Endothelial cell of hepatic sinusoid (primary cell): ENCODE data around the gene TSPAN16.
"Not testable (repeated sequence)": the region's sequence is repeated elsewhere in the genome, so short reads cannot be mapped to it uniquely, and the experiment has no call there.

Experiments used
- in situ Hi-C: cut with HindIII; loops from 2 replicates; pipeline ENCODE4 v1.10.0; 2017; ENCODE audit warnings: low sequenced_read_pairs

The TSPAN16 gene

DNA sequence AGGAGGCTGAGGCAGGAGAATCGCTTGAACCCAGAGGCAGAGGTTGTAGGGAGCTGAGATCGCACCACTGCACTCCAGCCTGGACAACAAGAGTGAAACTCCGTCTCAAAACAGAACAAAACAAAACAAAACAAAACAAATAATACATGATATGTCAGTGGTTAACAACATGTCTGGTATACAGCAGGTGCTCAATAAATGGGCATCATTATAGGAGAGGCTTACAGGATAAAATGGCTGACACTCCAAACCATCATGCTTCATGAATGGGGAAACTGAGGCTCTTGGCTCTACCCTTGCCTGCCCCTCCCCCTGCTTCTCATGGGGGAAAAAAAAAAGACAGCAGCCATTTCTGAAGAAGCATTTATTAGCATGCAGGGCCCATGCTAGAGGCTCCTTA is 46.5 kb downstream of the TSPAN16 start:
- in situ Hi-C loops, result no loop called here

DNA sequence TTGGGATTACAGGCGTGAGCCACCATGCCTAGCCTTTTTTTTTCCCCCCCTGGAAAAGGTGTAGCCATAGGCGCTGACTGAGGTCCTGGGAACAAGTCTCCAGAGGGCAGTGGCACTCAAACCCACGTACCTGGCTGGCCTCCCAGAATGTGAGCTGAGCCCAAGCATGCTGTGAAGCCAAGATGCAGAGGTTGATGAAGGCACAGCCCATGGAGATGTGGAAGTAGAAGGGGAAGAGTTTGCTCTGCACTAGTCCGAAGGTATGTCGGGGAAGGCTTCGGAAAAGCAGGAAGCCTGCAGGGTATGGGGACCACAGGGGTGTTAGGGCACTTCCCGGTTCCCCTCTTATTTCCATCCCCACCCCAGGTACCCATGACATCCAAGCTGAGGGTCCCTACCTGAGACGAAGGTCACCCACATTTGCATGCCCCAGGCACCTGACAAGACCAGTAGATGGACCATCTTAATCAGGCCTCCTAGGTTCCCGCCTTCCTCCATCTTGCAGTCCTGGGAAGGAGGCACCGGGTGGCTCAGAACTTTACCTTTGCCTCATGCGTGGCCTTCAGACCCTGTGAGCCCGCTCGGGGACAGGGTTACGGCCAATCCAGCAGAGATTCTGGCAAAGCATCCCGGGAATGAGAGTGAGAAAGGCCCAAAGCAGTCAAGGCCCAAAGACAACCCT is 49.3 kb downstream of the TSPAN16 start:
- in situ Hi-C loops, result no loop called here

DNA sequence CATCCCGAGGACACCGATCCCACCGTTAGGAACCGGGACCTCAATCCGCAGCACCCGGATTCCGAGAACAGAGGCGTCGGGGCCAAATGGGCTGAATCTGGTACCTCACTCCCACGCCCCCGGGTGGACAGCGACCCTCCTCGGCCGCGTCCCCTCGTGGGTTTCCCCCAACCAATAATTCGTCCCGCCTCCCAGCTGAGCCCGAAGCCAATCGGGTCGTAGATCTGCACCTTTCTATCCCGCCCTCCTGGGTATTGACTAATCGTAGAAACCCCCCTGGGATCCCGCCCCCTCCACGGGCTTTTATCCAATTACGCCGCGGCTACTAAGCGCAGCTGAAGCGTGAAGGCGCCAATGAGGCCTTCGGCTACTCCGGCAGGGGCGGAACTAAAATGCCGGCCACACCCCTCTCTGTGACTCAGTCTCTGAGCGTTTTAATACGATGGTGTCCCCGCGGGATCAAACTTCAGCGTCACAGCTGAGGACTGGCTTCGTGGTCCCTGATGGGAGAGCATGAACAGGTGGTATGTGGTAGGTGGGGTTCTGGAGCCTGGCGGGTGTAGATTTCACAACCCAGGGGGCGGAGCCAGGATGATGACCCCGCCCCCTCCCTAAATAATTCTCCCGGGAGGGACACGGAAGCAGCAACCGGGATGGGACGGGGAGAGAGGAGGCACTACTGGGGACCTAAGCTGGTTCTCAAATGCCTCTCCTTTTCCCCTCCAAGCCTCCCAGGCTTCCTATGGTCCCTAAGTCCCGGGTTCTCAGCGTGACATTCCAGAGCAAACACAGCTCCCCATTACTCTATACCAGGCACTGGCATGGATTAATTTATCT is 50.4 kb downstream of the TSPAN16 start, which contains the start of the genes CCDC159 and TMEM205:
Gene CCDC159 (plus strand): TSS at position 416 of the 837 bp plus-strand sequence. CDS start 88 bp downstream, at position 504.
Gene TMEM205 (minus strand): TSS at position 165 of the 837 bp plus-strand sequence. CDS start 649 bp downstream, outside the sequence.
- in situ Hi-C loops, result no loop called here

DNA sequence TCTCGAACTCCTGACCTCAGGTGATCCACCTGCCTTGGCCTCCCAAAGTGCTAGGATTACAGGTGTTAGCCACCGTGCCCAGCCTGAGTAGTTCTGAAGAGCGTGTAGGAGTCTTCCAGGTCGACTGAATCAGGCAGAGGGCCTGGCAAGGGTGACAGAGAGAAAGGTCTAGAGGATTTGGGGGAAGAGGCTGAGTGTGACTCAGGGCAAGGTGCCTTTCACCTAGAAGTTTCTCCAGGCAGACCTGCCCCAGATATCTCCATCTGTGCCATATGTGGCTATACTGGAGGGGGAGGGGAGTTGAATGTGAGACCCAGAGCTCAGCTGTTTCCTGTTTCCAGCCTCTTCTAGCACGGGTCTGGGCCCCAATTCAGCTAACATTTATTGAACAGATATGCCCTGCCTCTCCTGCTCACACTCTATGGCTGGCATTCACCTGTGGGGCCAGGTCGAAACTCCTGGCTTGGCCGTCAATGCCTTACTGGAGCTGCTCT is 51.6 kb downstream of the TSPAN16 start:
- in situ Hi-C loops, result no loop called here

DNA sequence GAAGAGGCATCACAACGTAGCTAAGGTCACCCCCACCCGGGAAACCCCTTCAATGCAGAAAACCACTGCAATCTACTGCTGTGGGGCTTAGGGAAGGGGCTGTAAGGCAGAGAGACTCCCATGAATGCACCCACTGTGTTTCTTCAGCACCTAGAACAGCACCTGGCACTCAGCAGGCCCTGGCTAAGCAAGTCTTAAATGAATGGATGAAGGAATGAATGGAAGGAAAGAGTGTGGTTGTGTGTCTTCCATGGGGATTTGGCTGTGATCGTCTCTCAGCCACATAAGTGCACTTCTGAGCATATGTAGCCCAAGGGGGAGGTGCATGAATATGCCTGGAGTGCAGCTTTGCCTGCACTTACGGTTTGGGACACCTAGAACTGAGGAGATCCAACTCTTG is 53.2 kb downstream of the TSPAN16 start:
- in situ Hi-C loops, result no loop called here

DNA sequence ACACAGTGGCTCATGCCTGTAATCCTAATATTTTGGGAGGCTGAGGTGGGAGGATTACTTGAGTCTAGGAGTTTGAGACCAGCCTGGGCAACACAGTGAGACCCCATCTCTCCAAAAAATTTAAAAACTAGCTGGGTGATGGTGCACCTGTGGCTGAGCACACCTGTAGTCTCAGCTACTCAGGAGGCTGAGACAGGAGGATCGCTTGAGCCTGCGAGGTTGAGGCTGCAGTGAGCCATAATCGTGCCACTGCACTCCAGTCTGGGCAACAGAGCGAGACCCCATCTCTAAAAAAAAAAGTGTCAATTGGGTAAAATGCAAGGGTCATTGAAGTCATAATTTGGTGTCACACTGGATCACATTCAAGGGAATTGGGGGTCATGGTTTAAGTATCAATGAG is 58.1 kb downstream of the TSPAN16 start:
- in situ Hi-C loops, result not testable (repeated sequence)

DNA sequence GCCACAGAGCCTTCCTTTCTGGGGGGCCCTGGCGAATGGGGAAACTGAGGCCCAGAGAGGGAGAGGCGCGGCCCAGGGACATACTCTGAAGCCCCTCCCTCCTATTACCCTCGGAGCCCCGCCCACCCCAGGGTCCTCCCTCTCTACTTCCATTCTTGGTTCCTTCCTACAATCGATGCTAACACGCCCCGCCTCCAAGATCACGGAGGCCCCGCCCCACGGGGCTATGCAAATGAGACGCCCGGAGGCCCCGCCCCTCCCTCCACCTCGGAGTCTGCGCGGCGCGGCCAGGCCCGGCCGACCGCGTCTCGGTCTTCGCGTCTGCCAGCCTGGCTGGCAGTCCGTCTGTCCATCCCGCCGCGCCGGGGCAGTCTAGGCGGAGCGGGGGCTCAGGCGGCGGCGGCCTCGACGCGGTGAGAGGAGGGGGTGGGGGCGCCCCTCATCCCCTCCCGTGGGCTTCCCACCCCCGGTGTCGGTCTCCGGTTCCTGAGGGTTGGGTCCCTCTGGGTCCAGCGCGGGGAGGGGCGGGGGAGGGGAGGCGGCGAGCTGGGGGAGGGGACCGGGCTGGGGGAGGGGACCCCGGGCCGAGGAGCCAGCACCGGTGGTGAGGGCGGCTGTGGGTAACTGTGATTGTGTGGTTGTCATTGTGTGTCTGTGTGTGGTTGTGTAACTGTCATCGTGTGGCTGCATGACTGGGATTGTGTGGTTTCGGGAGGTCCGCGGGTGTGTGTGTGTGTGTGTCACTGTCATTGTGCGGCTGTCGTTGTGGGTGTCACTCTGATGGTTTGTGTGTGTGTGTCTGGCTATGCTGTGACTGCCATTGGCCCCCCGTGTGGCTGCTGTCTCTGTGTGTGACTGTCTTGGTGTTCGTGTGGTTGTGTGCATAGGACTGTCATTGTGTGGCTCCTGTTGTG is 59.5 kb downstream of the TSPAN16 start, which contains the start of gene PLPPR2:
Gene PLPPR2 (plus strand): TSS at position 273 of the 914 bp plus-strand sequence. CDS start 2,242 bp downstream, outside the sequence.
- in situ Hi-C loops, result no loop called here

DNA sequence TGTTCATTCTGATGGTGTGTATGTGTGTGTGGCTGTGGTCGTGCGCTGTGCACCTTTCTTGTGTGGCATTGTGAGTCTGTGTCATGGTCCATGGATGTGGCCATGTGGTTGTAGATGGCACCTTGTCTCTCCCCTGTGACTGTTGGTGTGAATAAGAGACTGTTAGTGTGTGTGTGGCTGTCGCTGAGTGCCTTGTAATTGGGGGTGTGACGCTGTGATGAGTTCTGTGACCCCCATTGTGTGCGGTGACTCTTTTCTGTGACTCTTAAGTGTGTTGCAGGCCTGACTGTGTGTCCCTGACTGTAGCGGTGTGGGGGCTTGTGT is 60.1 kb downstream of the TSPAN16 start:
- in situ Hi-C loops, result no loop called here

DNA sequence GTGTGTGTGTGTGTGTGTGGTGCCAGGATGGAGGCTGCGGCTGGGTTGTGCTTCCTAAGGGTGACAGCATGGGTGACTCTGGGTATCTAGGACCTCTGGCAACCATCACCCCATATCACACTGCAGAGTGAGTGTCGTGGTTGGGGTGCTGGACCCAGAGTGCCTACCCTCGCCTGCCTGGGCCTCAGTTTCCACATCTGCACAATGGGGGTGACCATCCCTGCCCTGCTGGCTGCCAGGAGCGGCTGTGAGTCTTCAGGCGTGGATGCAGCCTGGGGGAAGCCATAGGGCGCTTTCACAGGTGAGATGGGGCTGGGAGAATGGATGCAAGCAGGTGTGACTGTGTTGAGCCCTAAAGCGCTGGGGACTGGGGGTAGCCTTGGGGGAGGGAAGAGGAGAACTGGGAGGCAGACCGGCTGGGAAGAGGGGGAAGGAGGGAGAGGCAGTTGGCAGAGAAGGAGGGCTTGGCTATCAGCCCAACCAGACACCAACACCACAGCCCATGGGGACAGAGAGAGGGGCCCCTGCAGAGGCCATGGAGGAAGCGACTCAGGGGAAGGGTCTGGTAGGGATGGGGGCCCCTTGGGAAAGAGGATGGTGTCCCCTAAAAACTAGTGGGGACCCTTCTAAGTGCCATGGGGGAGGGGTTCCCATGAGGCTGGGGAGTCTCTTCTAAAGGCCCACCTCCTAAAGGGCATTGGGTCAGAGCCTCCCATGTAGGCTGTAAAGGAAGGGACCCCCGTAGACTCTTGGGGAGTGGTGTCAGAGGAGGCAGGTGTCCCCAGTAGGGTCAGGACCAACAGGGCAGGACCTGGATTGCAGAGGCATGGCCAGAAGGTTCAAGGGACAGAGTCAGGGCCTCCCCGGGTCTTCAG is 61.0 kb downstream of the TSPAN16 start:
- in situ Hi-C loops, result no loop called here

DNA sequence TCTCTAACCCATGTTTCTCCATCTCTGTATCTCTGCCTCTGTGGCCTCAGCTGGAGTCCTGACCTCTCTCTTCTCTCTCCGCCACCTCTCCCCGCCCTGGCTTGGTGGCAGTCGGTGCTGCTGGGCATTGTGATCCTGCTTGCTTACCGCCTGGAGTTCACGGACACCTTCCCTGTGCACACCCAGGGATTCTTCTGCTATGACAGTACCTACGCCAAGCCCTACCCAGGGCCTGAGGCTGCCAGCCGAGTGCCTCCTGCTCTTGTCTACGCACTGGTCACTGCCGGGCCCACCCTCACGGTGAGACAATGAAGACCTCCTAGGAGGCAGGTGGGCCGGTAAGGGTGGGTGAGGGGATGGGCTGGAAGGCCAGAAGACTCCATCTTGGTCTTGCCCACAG is 63.5 kb downstream of the TSPAN16 start:
- in situ Hi-C loops, result no loop called here

DNA sequence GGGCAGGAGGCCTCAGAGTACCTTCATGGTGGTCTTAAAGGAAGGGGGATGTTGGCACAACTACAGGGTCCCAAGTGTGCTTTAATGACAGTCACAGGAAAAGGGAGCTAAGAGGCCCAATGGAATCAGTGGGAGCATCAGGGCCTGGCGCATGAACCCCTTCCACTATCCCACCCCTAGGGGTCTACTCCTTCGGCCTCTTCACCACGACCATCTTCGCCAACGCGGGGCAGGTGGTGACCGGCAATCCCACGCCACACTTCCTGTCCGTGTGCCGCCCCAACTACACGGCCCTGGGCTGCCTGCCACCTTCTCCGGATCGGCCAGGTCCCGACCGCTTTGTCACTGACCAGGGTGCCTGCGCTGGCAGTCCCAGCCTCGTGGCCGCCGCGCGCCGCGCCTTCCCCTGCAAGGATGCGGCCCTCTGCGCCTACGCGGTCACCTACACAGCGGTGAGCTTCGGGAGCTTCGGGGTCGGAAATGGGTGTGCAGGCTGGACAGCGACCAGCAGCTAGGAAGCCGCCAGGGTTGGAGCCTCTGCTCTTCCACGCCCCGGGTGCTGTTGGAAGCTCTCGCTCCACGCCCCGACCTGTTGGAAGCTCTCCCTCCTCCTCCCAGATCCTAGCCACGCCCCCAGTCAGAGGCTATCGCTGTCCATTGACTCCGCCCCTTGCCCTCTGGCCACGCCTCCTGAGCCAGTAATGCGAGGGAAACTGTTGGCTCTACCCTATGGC is 65.2 kb downstream of the TSPAN16 start:
- in situ Hi-C loops, result no loop called here

DNA sequence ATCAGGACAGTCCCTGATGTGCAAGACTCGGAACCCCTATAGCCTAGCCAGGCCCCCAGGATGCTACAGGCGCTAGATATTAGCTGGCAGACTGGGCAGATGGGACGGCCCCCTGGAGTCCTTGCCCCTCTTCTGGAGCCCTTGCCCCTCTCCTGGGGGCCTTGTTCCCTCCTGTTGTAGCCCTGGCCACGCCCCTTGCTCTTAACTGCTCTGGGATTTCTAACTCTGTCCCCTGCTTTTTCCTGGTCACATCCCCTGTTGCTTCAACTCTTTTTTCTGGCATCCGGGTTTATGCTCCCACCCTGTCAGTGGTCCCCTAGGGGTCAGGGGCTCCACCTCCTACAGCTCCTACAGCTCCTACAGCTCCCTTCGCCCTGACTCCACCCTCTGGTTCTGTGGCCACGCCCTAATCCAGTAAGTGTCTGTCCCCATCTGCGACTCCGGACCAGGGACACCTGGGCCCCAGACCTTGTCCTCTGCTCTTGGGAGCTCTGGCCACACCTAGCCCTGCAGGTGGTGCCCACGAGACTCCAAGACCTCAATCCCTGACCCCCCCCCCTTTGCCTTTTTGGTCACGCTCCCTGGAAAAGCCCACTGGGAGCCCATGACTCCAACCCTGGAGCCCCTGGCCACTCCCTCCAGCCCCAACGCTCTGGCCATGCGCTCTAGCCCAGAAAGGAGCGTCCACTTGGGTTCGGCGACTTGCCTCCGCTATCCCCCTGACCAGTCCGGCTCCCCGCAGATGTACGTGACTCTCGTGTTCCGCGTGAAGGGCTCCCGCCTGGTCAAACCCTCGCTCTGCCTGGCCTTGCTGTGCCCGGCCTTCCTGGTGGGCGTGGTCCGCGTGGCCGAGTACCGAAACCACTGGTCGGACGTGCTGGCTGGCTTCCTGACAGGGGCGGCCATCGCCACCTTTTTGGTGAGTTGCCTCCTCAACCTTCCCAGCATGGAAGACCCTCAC is 66.1 kb downstream of the TSPAN16 start:
- in situ Hi-C loops, result no loop called here

DNA sequence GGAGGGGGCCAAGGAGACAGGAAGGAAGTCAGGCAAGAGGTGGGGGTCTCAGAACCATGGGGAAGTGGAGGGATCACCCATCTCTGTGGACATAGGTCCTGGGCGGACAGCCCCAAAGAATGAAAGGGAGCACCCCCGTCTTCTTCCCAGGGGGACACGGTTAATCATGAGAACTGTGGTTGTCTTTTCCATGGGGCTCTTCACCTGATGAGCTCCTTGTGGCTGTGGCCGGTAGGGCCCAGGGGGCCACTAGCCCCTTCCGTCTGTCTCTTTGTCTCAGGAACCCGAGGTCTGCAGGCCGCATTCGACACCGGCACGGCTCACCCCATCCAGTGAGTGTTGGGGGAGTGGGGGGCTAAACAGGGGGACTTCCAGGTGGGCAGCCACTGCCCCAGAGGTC is 67.9 kb downstream of the TSPAN16 start:
- in situ Hi-C loops, result no loop called here

DNA sequence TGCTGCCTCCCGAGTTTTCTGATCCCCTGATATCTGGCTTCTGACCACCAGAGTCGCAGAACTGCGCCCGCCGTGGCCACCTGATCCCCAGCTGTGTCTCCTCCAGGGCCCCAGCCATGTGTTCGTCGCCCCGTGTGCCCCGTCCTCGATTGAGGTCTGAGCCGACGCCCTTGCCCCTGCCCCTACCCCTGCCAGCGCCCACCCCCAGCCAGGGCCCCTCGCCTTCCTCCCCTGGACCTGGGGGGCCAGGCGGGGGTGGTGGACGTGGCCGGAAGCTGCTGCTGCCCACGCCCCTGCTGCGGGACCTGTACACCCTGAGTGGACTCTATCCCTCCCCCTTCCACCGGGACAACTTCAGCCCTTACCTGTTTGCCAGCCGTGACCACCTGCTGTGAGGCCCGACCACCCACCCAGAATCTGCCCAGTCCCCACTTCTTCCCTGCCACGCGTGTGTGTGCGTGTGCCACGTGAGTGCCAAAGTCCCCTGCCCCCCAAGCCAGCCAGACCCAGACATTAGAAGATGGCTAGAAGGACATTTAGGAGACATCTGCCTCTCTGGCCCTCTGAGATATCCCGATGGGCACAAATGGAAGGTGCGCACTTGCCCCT is 68.4 kb downstream of the TSPAN16 start:
- in situ Hi-C loops, result no loop called here

DNA sequence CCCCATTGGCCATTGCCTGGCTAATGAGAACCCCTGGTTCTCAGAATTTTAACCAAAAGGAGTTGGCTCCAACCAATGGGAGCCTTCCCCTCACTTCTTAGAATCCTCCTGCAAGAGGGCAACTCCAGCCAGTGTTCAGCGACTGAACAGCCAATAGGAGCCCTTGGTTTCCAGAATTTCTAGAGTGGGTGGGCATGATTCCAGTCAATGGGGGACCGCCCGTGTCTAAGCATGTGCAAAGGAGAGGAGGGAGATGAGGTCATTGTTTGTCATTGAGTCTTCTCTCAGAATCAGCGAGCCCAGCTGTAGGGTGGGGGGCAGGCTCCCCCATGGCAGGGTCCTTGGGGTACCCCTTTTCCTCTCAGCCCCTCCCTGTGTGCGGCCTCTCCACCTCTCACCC is 69.0 kb downstream of the TSPAN16 start:
- in situ Hi-C loops, result no loop called here
